H1 (cell line): ENCODE measurements around the gene MPDU1.

Experiments used
- EZH2 ChIP-seq: fragments of 200-600 bp; sonication (generic); IDR thresholded peaks from 2 replicates; pipeline ENCODE4 v1.7.1; 2012; ENCODE audit warnings: low read depth, mild to moderate bottlenecking, moderate library complexity, low read length, inconsistent platforms; ENCODE audit not compliant: severe bottlenecking
- RAD21 ChIP-seq, 2 experiments: IDR thresholded peaks in 1 of 2; conservative IDR thresholded peaks in 1 of 2; 2 replicates each; pipeline ENCODE4 v1.6.1; 2011; ENCODE audit warnings: low read depth in 2 of 2, low read length in 2 of 2, improper control_type of control experiment in 1 of 2, inconsistent platforms in 1 of 2, mild to moderate bottlenecking in 1 of 2, moderate library complexity in 1 of 2
- SIRT6 ChIP-seq: IDR thresholded peaks from one replicate; pipeline ENCODE4 v1.7.1; 2012; ENCODE audit warnings: low read length, inconsistent platforms
- TF ChIP-seq, protein P1 (sequence below), 3 experiments: IDR thresholded peaks; 1 replicate in 2 of 3; 2 replicates in 1 of 3; pipeline versions ENCODE4 v1.5.1 to v1.6.1; 2011; ENCODE audit warnings: low read length in 3 of 3, mild to moderate bottlenecking in 3 of 3, inconsistent platforms in 2 of 3, low read depth in 1 of 3, moderate library complexity in 1 of 3; ENCODE audit not compliant: insufficient read depth in 1 of 3; ENCODE audit errors: control extremely low read depth in 1 of 3

DNA sequence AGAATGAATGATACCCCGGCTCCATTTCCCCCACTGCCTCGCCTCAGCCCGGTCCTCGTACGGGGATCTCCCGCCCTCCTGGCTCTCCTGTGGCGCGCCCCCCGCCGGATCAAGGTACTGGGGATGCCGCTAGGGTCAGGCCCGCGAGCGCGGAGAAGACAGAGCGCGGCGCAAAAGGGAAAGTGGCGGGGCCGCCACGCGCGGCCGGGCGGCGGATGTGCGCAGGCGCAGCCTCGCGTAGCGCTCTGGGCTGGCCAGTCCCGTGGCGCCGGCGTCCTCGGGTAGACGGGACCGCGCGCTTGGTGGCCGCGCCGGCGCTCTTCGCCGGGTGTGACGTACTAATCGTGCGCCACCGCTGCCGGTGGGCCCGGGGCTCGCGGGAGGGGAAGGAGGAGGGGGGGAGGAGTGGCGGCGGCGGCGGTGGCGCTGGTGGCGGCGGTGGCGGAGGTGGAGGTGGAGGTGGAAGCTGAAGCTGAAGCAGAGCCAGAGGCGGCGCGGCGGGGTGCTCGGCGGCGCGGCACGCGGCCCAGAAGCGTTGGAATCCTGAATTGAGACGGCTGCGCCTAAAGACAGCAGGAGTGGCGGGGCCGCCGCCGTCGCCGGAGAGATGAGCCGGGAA lies 22.0 kb upstream of the MPDU1 start, which contains the start of gene SENP3:
- TF ChIP-seq EZH2 (no peak), RAD21 (IDR thresholded peaks at IDR 0.05 in 1 of 2, conservative IDR thresholded peaks at IDR 0.05 in 1 of 2; ENCODE audit: low read depth in 2 of 2, low read length in 2 of 2) (no peak), SIRT6 (no peak)
- TF ChIP-seq, protein P1, sequence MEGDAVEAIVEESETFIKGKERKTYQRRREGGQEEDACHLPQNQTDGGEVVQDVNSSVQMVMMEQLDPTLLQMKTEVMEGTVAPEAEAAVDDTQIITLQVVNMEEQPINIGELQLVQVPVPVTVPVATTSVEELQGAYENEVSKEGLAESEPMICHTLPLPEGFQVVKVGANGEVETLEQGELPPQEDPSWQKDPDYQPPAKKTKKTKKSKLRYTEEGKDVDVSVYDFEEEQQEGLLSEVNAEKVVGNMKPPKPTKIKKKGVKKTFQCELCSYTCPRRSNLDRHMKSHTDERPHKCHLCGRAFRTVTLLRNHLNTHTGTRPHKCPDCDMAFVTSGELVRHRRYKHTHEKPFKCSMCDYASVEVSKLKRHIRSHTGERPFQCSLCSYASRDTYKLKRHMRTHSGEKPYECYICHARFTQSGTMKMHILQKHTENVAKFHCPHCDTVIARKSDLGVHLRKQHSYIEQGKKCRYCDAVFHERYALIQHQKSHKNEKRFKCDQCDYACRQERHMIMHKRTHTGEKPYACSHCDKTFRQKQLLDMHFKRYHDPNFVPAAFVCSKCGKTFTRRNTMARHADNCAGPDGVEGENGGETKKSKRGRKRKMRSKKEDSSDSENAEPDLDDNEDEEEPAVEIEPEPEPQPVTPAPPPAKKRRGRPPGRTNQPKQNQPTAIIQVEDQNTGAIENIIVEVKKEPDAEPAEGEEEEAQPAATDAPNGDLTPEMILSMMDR (IDR thresholded peaks at IDR 0.05; ENCODE audit: control extremely low read depth in 1 of 3, insufficient read depth in 1 of 3, low read depth in 1 of 3, low read length in 3 of 3), result peak in 1 of 3 experiments; percentile 11; a peak in 1 of 4 replicates
